Fibroblast of gingiva (primary cell): ENCODE results near the gene PEX14.

ENCODE experiments used
- DNase-seq: peaks from one replicate; pipeline ENCODE4 v3.0.0-alpha.2; 2011; ENCODE audit warnings: low read depth

Gene PEX14

GRCh38 chr1:10617931-10618885, 143.5 kb downstream of the PEX14 start:
- no peak for DNase-seq

- DNase-seq: no peak
Measured at GRCh38 chr1:10620776-10621175, 146.0 kb downstream of the PEX14 start.

GRCh38 chr1:10621906-10622305, 147.2 kb downstream of the PEX14 start:
- no peak for DNase-seq

GRCh38 chr1:10622910-10623685, 148.3 kb downstream of the PEX14 start:
- no peak for DNase-seq

GRCh38 chr1:10623686-10624145, 149.0 kb downstream of the PEX14 start:
- DNase-seq: no peak

- DNase-seq: no peak
Measured at GRCh38 chr1:10624256-10625050, 149.7 kb downstream of the PEX14 start.

GRCh38 chr1:10625076-10625475, 150.3 kb downstream of the PEX14 start:
- DNase-seq: no peak

- no peak for DNase-seq
Measured at GRCh38 chr1:10625554-10625953, 150.8 kb downstream of the PEX14 start.

- DNase-seq: peak; percentile 44
Measured at GRCh38 chr1:10626131-10626731, 151.5 kb downstream of the PEX14 start.

GRCh38 chr1:10626791-10627410, 152.2 kb downstream of the PEX14 start:
- no peak for DNase-seq

GRCh38 chr1:10628685-10629084, 153.9 kb downstream of the PEX14 start:
- DNase-seq: no peak

- DNase-seq: no peak
Measured at GRCh38 chr1:10629091-10629815, 154.5 kb downstream of the PEX14 start.

- no peak for DNase-seq
Measured at GRCh38 chr1:10629816-10630571, 155.2 kb downstream of the PEX14 start.

- DNase-seq: no peak
Measured at GRCh38 chr1:10630661-10631120, 155.9 kb downstream of the PEX14 start.

- no peak for DNase-seq
Measured at GRCh38 chr1:10631121-10631810, 156.5 kb downstream of the PEX14 start.

GRCh38 chr1:10631811-10632593, 157.3 kb downstream of the PEX14 start:
- DNase-seq: no peak

- no peak for DNase-seq
Measured at GRCh38 chr1:10632691-10633090, 157.9 kb downstream of the PEX14 start.

- no peak for DNase-seq
Measured at GRCh38 chr1:10633416-10633815, 158.7 kb downstream of the PEX14 start.
